Ecto neural progenitor cell (in vitro differentiated cells): Measurements from ENCODE around the gene LEKR1.
A peak's percentile ranks its signal among the peaks of the same experiment; 100 is the strongest.

Source experiments
- DNase-seq: peaks from one replicate; pipeline ENCODE4 v3.0.0-alpha.2; 2018; ENCODE audit warnings: low spot score

LEKR1 gene

DNA sequence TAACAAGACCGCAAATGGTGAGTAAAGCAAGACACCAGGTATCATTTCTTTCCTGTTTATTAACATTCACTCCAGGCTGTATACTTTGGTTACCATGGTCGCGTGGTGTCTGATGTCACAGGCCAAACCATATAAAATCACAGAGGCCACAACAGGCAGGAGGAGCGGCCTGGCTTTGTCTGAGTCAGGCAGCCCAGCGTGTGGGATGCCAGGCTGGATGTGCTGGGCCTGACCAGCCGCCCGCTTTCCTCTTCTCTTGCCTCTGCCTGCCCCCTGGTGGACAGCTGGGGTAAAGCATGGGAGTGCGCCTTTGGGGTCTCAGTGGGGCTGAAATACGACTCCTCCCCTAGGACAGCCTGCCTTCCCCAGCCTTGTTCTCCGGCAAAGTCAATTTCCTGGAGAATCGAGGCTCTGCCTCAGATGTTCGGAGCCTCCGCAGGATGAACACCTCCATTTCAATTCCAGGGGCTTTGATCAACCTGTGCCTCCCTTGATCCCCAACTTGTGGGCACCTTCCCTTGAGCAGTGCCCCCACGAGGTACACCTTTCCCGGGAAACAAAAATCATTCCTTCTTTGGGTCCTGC lies 255.6 kb downstream of the LEKR1 start:
- DNase-seq = peak; percentile 97

- DNase-seq = no peak
Observed at GRCh38 chr3:157082305-157082982, 256.3 kb downstream of the LEKR1 start.

DNA sequence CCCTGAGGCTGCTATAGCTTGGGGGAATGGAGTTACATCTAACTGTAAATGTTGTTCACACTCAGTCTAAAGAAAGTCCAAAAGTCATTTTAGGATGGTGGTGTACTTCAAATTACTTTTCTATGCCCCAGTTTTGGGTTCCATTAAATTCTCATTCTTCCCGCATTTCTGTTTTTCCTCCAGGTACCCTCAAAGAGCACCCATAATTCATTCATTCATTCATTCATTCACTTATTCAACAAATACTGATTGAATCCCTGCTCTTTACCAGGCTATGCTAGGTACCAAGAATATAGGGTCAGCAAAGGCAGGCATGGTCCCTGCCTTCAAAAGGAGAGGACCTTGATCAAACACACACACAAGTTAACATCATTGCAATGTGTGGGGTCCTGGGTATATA lies 257.7 kb downstream of the LEKR1 start:
- no peak for DNase-seq

DNA sequence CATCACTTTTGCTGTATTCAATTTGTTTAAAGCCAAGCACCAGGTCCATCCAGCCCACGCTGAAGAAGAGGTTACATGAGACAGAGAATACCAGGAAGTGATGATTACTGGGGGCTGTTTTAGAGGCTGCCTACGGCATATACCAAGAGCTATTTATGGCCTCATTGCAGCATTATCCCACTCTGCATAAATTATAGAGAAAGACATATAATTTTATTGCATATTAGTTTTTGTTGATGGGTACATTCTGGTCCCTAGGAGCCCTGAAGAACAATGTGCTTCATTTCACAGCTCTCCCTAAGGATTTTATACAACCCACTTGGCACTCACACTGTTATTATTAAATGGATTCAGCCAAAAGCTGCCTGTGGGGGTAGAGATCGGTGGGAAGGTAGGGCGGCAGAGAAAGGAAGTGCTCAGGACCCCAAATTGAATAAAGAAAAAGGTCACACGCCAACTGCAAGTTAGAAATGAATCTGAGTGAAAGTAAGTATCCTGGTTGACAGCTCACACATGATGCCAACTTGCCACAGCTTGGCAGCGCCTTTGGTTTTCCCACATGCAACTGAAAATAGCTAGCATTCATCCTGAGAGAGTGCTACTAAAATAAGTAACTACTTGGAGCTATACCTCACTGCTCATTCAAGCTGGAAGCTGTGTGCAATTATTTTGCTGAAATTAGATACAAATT lies 260.1 kb downstream of the LEKR1 start:
- no peak for DNase-seq

- DNase-seq = no peak
Observed at GRCh38 chr3:157086775-157087174, 260.6 kb downstream of the LEKR1 start.

DNA sequence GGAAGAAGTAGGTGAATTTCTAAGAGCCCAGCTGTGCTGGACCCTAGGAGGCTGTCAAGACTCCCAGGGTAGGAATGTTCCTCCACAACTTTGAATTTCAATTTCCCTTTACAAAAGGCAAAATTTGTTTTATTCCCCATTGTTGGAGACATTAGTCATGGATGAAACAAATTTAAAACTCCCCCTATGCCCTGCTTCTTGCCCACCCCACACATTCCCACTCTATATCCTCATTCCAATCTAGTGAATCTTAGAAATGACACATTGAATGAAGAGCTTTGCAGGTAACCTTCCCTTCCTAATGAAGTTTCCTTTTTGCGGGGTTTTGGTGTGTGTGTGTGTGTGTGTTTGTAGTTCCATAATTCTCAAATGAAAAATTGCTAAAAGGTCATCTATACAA lies 261.2 kb downstream of the LEKR1 start:
- no peak for DNase-seq

DNA sequence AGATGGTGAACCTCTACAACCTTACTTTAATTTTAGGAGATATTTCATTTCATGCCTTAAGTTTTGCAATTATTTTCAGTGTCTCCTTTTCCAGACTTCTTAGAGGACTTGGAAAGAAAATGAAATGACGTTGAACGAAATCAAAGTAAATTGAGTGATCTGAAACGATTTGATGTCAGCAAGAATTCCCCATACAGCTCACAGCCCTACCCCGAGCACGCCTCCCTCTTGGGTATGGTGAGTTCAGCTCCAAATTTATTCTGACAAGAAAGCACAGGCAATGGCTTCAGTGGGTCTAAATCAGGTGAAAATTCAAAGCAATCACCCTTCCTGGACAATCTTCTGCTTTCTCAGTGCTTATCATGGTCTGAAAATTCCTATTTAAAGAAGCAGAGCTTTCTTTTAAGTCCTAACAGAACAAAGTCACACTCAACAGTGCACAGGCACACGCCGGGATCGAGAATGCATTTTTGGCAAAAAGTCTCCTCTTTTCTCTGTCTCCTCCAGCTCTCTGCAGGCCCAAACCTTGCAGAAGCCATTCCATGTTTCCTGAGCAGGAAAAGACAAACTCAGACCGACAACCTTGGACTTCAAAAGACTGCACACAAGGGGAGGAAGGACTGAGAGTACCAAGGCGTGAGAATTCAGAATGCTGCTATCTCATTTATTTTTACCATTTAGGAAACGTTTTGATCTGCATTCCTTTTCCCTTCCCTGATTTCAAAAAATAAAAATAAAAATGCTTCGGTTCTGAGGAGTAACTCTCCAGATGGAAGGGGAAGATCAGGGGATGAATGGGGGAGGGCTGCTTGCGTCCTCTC lies 261.8 kb downstream of the LEKR1 start:
- DNase-seq = no peak

GRCh38 chr3:157088601-157089454 lies 262.7 kb downstream of the LEKR1 start:
- DNase-seq = peak; percentile 97

GRCh38 chr3:157089455-157090221 lies 263.5 kb downstream of the LEKR1 start:
- no peak for DNase-seq

DNA sequence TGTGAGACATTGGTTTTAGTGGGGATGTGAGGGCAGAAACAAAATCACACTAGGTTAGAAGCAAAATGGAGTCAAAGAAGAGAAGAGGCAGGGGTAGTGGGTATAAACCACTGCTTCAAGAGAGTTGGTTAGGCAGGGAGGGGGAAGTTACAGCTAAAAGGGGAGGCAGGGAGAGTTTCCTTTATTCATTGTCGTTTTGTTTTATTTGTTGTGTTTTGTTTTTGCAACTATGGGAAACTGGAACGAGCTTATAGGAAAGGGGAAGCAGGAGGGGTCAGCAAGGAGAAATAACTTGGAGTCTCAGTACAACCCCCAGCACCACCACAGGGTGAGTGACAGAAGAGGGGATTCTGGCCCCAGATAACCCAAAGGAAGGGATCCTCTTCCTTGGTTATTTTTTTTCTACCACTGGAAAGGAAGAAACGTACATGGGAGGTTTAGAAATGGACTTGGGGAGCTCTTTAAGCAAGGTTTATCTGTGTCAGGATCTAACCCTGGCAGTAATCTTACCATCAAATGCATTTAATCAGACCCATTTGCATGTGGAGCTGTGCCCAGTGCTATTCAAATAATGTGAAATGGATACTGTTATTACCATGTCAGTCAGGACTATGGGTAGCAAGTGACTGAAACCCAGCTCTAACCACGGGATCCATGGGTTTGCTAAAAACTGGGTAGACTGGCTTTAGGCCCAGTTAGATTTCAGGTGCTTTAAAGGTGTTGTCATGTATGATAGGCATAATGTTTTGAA lies 265.1 kb downstream of the LEKR1 start:
- no peak for DNase-seq

GRCh38 chr3:157092230-157092629 lies 266.1 kb downstream of the LEKR1 start:
- no peak for DNase-seq

GRCh38 chr3:157093096-157093495 lies 266.9 kb downstream of the LEKR1 start:
- no peak for DNase-seq

DNA sequence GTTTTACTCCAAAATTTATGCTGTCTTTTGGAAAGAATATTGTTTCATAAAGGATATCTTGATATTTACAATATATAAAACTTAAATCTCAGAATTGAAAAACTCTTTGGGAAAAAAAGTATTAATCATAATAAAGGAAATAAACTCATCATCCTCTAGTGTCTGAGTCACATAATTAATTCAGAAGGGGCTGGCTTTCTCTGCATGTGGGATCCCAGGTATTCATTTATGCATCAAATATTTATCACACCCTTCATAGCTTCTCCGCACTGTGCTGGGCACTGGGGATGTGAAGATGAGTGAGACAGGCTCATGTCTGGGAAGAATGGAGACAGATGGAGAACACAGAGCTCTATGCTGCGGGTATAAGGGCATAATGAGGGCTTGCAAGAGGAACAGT lies 268.1 kb downstream of the LEKR1 start:
- DNase-seq = no peak

- DNase-seq = no peak
Observed at GRCh38 chr3:157094751-157095480, 268.8 kb downstream of the LEKR1 start.
